IMR-90 (cell line): Measurements from ENCODE around the gene PRKAR1A. TPM values are rescaled to one million over a fixed set of nuclear protein-coding genes. Genes with fewer than 3 reads are reported as not detected.

Experiments used
- ATAC-seq: fragments of 200-7000 bp; cut with Tn5 transposase; 2 replicates; pipeline ENCODE4 v1.9.1; 2020; ENCODE audit warnings: low read depth, mild to moderate bottlenecking, moderate library complexity
- BruUV-seq: library from RNA; stranded (reverse); fragments of 400-500 nt; replicated peaks from 2 replicates; lab custom pipeline; 2021; lab: Mats Ljungman, UMichigan
- CTCF ChIA-PET: fragments of 300-600 bp; formaldehyde crosslinking; extraction: SDS; loops from one replicate; lab custom pipeline; 2021; ENCODE audit warnings: antibody characterized with exemption; lab: Yijun Ruan, JAX
- POLR2A ChIA-PET: fragments of 300-600 bp; sonication (Branson Sonifier 250); formaldehyde crosslinking; loops from one replicate; lab custom pipeline; 2022; ENCODE audit warnings: antibody characterized with exemption; ENCODE audit not compliant: unreplicated experiment; lab: Charles Lee
- DNase-seq: peaks from one replicate; pipeline ENCODE4 v3.0.0; 2013
- H2AFZ ChIP-seq: replicated peaks from 2 replicates; pipeline ENCODE3; 2013; ENCODE audit warnings: low read length, mild to moderate bottlenecking; ENCODE audit not compliant: poor library complexity
- H2AK5ac ChIP-seq: 2 replicates; pipeline ENCODE4 v1.6.1; 2013; ENCODE audit warnings: low read depth, low read length, inconsistent platforms
- H2AK9ac ChIP-seq: replicated peaks from 2 replicates; pipeline ENCODE3; 2013; ENCODE audit warnings: mild to moderate bottlenecking, low read depth, low read length, moderate library complexity; ENCODE audit not compliant: poor library complexity
- H2BK120ac ChIP-seq: 2 replicates; pipeline ENCODE4 v1.6.1; 2013; ENCODE audit warnings: low read depth, low read length, inconsistent platforms
- H2BK15ac ChIP-seq: 3 replicates; pipeline ENCODE4 v1.6.1; 2013; ENCODE audit warnings: low read depth, low read length, inconsistent platforms
- H2BK20ac ChIP-seq: 2 replicates; pipeline ENCODE4 v1.6.1; 2013; ENCODE audit warnings: low read depth, mild to moderate bottlenecking, inconsistent platforms, low read length, moderate library complexity
- H2BK5ac ChIP-seq: 2 replicates; pipeline ENCODE4 v1.6.1; 2013; ENCODE audit warnings: mild to moderate bottlenecking, low read depth, low read length, inconsistent platforms; ENCODE audit not compliant: poor library complexity, severe bottlenecking
- H3K14ac ChIP-seq: replicated peaks from 2 replicates; pipeline ENCODE4 v1.6.1; 2013; ENCODE audit warnings: low read depth, low read length, inconsistent platforms
- H3K18ac ChIP-seq: 2 replicates; pipeline ENCODE4 v1.6.1; 2013; ENCODE audit warnings: low read depth, low read length, control low read depth
- H3K23ac ChIP-seq: 2 replicates; pipeline ENCODE4 v1.6.1; 2013; ENCODE audit warnings: low read depth, low read length, inconsistent platforms
- H3K27ac ChIP-seq: 2 replicates; pipeline ENCODE4 v1.5.1; 2013; ENCODE audit warnings: mild to moderate bottlenecking, control low read depth, low read length; ENCODE audit not compliant: insufficient read depth
- H3K27me3 ChIP-seq: 2 replicates; pipeline ENCODE4 v1.6.1; 2013; ENCODE audit warnings: low read length; ENCODE audit not compliant: control insufficient read depth, insufficient read depth
- H3K36me3 ChIP-seq: 2 replicates; pipeline ENCODE4 v1.6.1; 2013; ENCODE audit warnings: low read length, mixed read lengths; ENCODE audit not compliant: control insufficient read depth, insufficient read depth
- H3K4ac ChIP-seq: 2 replicates; pipeline ENCODE4 v1.6.1; 2013; ENCODE audit warnings: low read depth, low read length, inconsistent platforms
- H3K4me1 ChIP-seq: 2 replicates; pipeline ENCODE4 v1.6.1; 2013; ENCODE audit warnings: low read length, mixed read lengths; ENCODE audit not compliant: control insufficient read depth, insufficient read depth
- H3K4me2 ChIP-seq: 2 replicates; pipeline ENCODE4 v1.6.1; 2013; ENCODE audit warnings: low read depth, mild to moderate bottlenecking, control low read depth, low read length, moderate library complexity
- H3K4me3 ChIP-seq: 2 replicates; pipeline ENCODE4 v1.5.1; 2013; ENCODE audit warnings: low read depth, mild to moderate bottlenecking, control low read depth, low read length, moderate library complexity; ENCODE audit not compliant: insufficient read depth
- H3K56ac ChIP-seq: 2 replicates; pipeline ENCODE4 v1.6.1; 2013; ENCODE audit warnings: low read length, inconsistent platforms; ENCODE audit not compliant: insufficient read depth; ENCODE audit errors: extremely low read depth
- H3K79me1 ChIP-seq, 2 experiments: 2 replicates each; pipeline ENCODE4 v1.6.1; 2013; ENCODE audit warnings: low read length in 2 of 2, inconsistent platforms in 1 of 2, low read depth in 1 of 2
- H3K9ac ChIP-seq: 2 replicates; pipeline ENCODE4 v1.6.1; 2013; ENCODE audit warnings: low read depth, low read length, control low read depth
- H3K9me1 ChIP-seq: 2 replicates; pipeline ENCODE4 v1.6.1; 2013; ENCODE audit warnings: low read length, inconsistent platforms; ENCODE audit not compliant: insufficient read depth
- H3K9me3 ChIP-seq: 2 replicates; pipeline ENCODE4 v1.6.1; 2013; ENCODE audit warnings: low read length; ENCODE audit not compliant: control insufficient read depth, insufficient read depth
- H4K20me1 ChIP-seq: 2 replicates; pipeline ENCODE4 v1.6.1; 2013; ENCODE audit warnings: low read length, inconsistent platforms; ENCODE audit not compliant: insufficient read depth
- H4K5ac ChIP-seq: 2 replicates; pipeline ENCODE4 v1.6.1; 2013; ENCODE audit warnings: mild to moderate bottlenecking, low read depth, low read length, control low read depth
- H4K8ac ChIP-seq, 2 experiments: 2 replicates each; pipeline ENCODE4 v1.6.1; 2013; ENCODE audit warnings: low read depth in 2 of 2, low read length in 2 of 2, control low read depth in 1 of 2, inconsistent platforms in 1 of 2
- H4K91ac ChIP-seq: 2 replicates; pipeline ENCODE4 v1.6.1; 2013; ENCODE audit warnings: low read depth, low read length, inconsistent platforms; ENCODE audit not compliant: insufficient read depth
- CEBPB ChIP-seq: IDR thresholded peaks from 2 replicates; pipeline ENCODE4 v1.6.1; 2012; ENCODE audit warnings: low read depth, low read length, improper control_type of control experiment
- ELK1 ChIP-seq: fragments of 150-350 bp; IDR thresholded peaks from 2 replicates; pipeline ENCODE4 v1.6.1; 2016; ENCODE audit warnings: low read depth, mild to moderate bottlenecking, low read length, moderate library complexity, borderline replicate concordance
- MAFK ChIP-seq: IDR thresholded peaks from 2 replicates; pipeline ENCODE4 v1.6.1; 2012; ENCODE audit warnings: low read depth, low read length, improper control_type of control experiment
- MAZ ChIP-seq: IDR thresholded peaks from 2 replicates; pipeline ENCODE4 v1.6.1; 2012; ENCODE audit warnings: low read depth, mild to moderate bottlenecking, low read length, improper control_type of control experiment, moderate library complexity, borderline replicate concordance
- POLR2A ChIP-seq: IDR thresholded peaks from 2 replicates; pipeline ENCODE4 v1.6.1; 2012; ENCODE audit warnings: mild to moderate bottlenecking, low read depth, low read length
- WGBS, 2 experiments: methylation state at CpG; one replicate each; pipeline versions ENCODE4 v1.1.5 to v1.1.7; 2013; ENCODE audit warnings: missing lambda C conversion rate in 2 of 2; ENCODE audit not compliant: insufficient read length in 1 of 2; ENCODE audit errors: extremely low coverage in 2 of 2; 5-methylcytosine and 5-hydroxymethylcytosine counted together
- dilution Hi-C: fragments of 300-500 bp; cut with HindIII; formaldehyde crosslinking; loops from one replicate; pipeline ENCODE4 v1.14.3; 2018; ENCODE audit warnings: low sequenced_read_pairs; ENCODE audit not compliant: unreplicated experiment
- in situ Hi-C: fragments of 300-500 bp; cut with MboI; formaldehyde crosslinking; loops from 3 replicates; pipeline ENCODE4 v1.14.3; 2019; ENCODE audit warnings: low sequenced_read_pairs, inconsistent platforms, mixed read lengths
- intact Hi-C: fragments of 100-400 bp; cut with micrococcal nuclease; formaldehyde crosslinking; loops from 2 replicates; pipeline ENCODE4 v1.10.0; 2022
- polyA plus RNA-seq, 3 experiments: library from polyadenylated mRNA; depleted of rRNA; stranded (reverse); fragments of >200 nt; gene quantifications; 2 replicates each; pipeline ENCODE4 v1.2.3, GENCODE V29; 2012; ENCODE audit warnings: low replicate concordance in 1 of 3
- total RNA-seq: library from RNA; depleted of rRNA; stranded (reverse); fragments of >200 nt; gene quantifications from 2 replicates; pipeline ENCODE4 v1.2.3, GENCODE V29; 2012
- TF ChIP-seq, protein P1 (sequence below): fragments of 150-350 bp; IDR thresholded peaks from 2 replicates; pipeline ENCODE4 v1.6.1; 2017; ENCODE audit warnings: mild to moderate bottlenecking, antibody characterized with exemption, low read length, low read depth

PRKAR1A gene
- total and polyA plus RNA-seq, 2 of the 4 experiments (the other 2 are of a cell fraction): 145 to 256 TPM

- no peak for DNase-seq
- POLR2A ChIA-PET: no interaction called here
- intact Hi-C loops: loop anchor here (1.0 to 5.0 kb wide), 2 partner anchors 78 to 225 kb away; no protein-coding TSS in a partner anchor
- H3K9ac ChIP-seq: no peak overlapping the region
- no peak overlapping the region for H2BK5ac ChIP-seq
- H2BK15ac ChIP-seq: no peak overlapping the region
- no peak overlapping the region for H2AFZ ChIP-seq
- H3K9me3 ChIP-seq: no peaks in the 10 kb centered on the region
- H2BK120ac ChIP-seq: no peak overlapping the region
- CTCF ChIA-PET: interaction anchor here (1.4 kb wide), 1 partner anchor 226 kb away, joined by 5 read pairs; no protein-coding TSS in a partner anchor
- H3K79me1 ChIP-seq: peaks cover 10% of the 10 kb centered on the region in 2 experiments; a peak in 3 of 4 replicates
- no peak overlapping the region for H2AK5ac ChIP-seq
- no peak overlapping the region for H2AK9ac ChIP-seq
- in situ Hi-C loops: loop anchor here (5.0 to 10.0 kb wide), 2 partner anchors 228 to 710 kb away; no protein-coding TSS in a partner anchor
- H3K14ac ChIP-seq: no peak overlapping the region
- dilution Hi-C loops: no loop called here
- no peak overlapping the region for H4K5ac ChIP-seq
- H3K23ac ChIP-seq: no peak overlapping the region
- no peak overlapping the region for H4K91ac ChIP-seq
- no TSS peak for BruUV-seq
- H3K9me1 ChIP-seq: no peaks in the 10 kb centered on the region; the same call in 1 of the 2 replicates
- no peak overlapping the region for H3K56ac ChIP-seq
- no peaks in the 10 kb centered on the region for H3K4me1 ChIP-seq
- no CpG with 5 or more reads among the region's 6 CpGs for WGBS, 2 experiments
- no peak overlapping the region for H4K8ac ChIP-seq
- no peak overlapping the region for H3K27ac ChIP-seq
- peaks cover 41% of the 10 kb centered on the region for H3K36me3 ChIP-seq
- no peak overlapping the region for H2BK20ac ChIP-seq
- no peak overlapping the region for H3K4ac ChIP-seq
- H4K20me1 ChIP-seq: no peaks in the 10 kb centered on the region
- H3K4me3 ChIP-seq: no peak overlapping the region
- no peak overlapping the region for H3K4me2 ChIP-seq
- ATAC-seq: no peak
- TF ChIP-seq, protein P1, sequence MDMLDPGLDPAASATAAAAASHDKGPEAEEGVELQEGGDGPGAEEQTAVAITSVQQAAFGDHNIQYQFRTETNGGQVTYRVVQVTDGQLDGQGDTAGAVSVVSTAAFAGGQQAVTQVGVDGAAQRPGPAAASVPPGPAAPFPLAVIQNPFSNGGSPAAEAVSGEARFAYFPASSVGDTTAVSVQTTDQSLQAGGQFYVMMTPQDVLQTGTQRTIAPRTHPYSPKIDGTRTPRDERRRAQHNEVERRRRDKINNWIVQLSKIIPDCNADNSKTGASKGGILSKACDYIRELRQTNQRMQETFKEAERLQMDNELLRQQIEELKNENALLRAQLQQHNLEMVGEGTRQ: no peak
- no peak for TF ChIP-seq ELK1
- no peak for TF ChIP-seq MAZ
- no peak for TF ChIP-seq CEBPB
- no peak for TF ChIP-seq MAFK
- no peak for TF ChIP-seq POLR2A
- no peaks in the 10 kb centered on the region for H3K27me3 ChIP-seq
- no peak overlapping the region for H3K18ac ChIP-seq
These were observed 22.5 kb downstream of the PRKAR1A start for GRCh38 chr17:68534695-68535088.
